GM23338 (cell line): ENCODE data around the gene C1orf21. TPM values are rescaled to one million over a fixed set of nuclear protein-coding genes. Genes with fewer than 3 reads are reported as not detected.

Experiments
- ATAC-seq: fragments of 200-7000 bp; cut with Tn5 transposase; 3 replicates; pipeline ENCODE4 v1.9.1; 2020
- DNase-seq: peaks from one replicate; pipeline ENCODE4 v3.0.0-alpha.2; 2015; ENCODE audit warnings: low spot score
- H2AFZ ChIP-seq: fragments of 200-600 bp; sonication (generic); 2 replicates; pipeline ENCODE4 v1.8.0; 2016; ENCODE audit warnings: antibody characterized with exemption, mild to moderate bottlenecking, moderate library complexity
- H3F3A ChIP-seq: fragments of 200-600 bp; sonication (generic); replicated peaks from 2 replicates; pipeline ENCODE4 v1.8.0; 2017; ENCODE audit warnings: antibody characterized with exemption, mixed run types, low read depth
- H3K27ac ChIP-seq: fragments of 200-600 bp; sonication (generic); 2 replicates; pipeline ENCODE4 v1.6.1; 2016; ENCODE audit warnings: low read depth
- H3K27me3 ChIP-seq: fragments of 200-600 bp; sonication (generic); 2 replicates; pipeline ENCODE4 v1.8.0; 2016; ENCODE audit warnings: mild to moderate bottlenecking, mixed run types, moderate library complexity; ENCODE audit not compliant: insufficient read depth
- H3K36me3 ChIP-seq: fragments of 200-600 bp; sonication (generic); 2 replicates; pipeline ENCODE4 v1.8.0; 2016; ENCODE audit warnings: mild to moderate bottlenecking; ENCODE audit not compliant: insufficient read depth
- H3K4me1 ChIP-seq: fragments of 200-600 bp; sonication (generic); 2 replicates; pipeline ENCODE4 v1.8.0; 2016; ENCODE audit warnings: mild to moderate bottlenecking, moderate library complexity; ENCODE audit not compliant: insufficient read depth
- H3K4me2 ChIP-seq: fragments of 200-600 bp; sonication (generic); 2 replicates; pipeline ENCODE4 v1.7.1; 2017; ENCODE audit warnings: mixed run types
- H3K4me3 ChIP-seq: fragments of 200-600 bp; sonication (generic); 2 replicates; pipeline ENCODE4 v1.6.1; 2016; ENCODE audit warnings: mixed run types
- H3K79me2 ChIP-seq: fragments of 200-600 bp; sonication (generic); replicated peaks from 2 replicates; pipeline ENCODE4 v1.8.0; 2017; ENCODE audit warnings: mild to moderate bottlenecking; ENCODE audit not compliant: insufficient read depth
- H3K9me2 ChIP-seq: fragments of 200-600 bp; sonication (generic); 2 replicates; pipeline ENCODE4 v1.8.0; 2017; ENCODE audit not compliant: insufficient read depth
- H4K20me1 ChIP-seq: fragments of 200-600 bp; sonication (generic); replicated peaks from 2 replicates; pipeline ENCODE4 v1.8.0; 2017; ENCODE audit warnings: mild to moderate bottlenecking; ENCODE audit not compliant: insufficient read depth
- H3K27ac Mint-ChIP-seq: 2 replicates; pipeline ENCODE4 v1.8.0; 2020; ENCODE audit warnings: inconsistent platforms, mild to moderate bottlenecking, moderate library complexity, mixed read lengths
- H3K27me3 Mint-ChIP-seq: 3 replicates; pipeline ENCODE4 v1.8.0; 2022; ENCODE audit warnings: low read depth, mild to moderate bottlenecking, moderate library complexity, mixed read lengths, inconsistent platforms; ENCODE audit not compliant: insufficient read depth, poor library complexity
- H3K36me3 Mint-ChIP-seq: 3 replicates; pipeline ENCODE4 v1.8.0; 2021; ENCODE audit warnings: low read depth, mild to moderate bottlenecking, inconsistent platforms, moderate library complexity, mixed read lengths
- H3K4me1 Mint-ChIP-seq: 3 replicates; pipeline ENCODE4 v1.8.0; 2020; ENCODE audit warnings: mild to moderate bottlenecking, inconsistent platforms, mixed read lengths
- H3K4me3 Mint-ChIP-seq: 3 replicates; pipeline ENCODE4 v1.8.0; 2021; ENCODE audit warnings: moderate library complexity, mild to moderate bottlenecking, inconsistent platforms, mixed read lengths
- H3K9me3 Mint-ChIP-seq: 3 replicates; pipeline ENCODE4 v1.8.0; 2020; ENCODE audit warnings: moderate library complexity, mild to moderate bottlenecking, inconsistent platforms, mixed read lengths
- CTCF ChIP-seq, 2 experiments: fragments of 200-600 bp in 1 of 2; sonication (generic) in 1 of 2; conservative IDR thresholded peaks; 2 replicates each; pipeline versions ENCODE4 v1.5.1 to v1.6.1; 2016 to 2017; ENCODE audit warnings: antibody characterized with exemption in 2 of 2, low read depth in 2 of 2, mild to moderate bottlenecking in 2 of 2, moderate library complexity in 1 of 2
- ETS1 ChIP-seq: IDR thresholded peaks from 2 replicates; pipeline ENCODE4 v1.6.1; 2016; ENCODE audit warnings: antibody characterized with exemption
- EZH2 ChIP-seq: fragments of 200-600 bp; sonication (generic); IDR thresholded peaks from one replicate; pipeline ENCODE4 v1.8.0; 2017; ENCODE audit warnings: antibody characterized with exemption, mild to moderate bottlenecking, low read depth; ENCODE audit not compliant: unreplicated experiment
- EZH2phosphoT487 ChIP-seq: fragments of 200-600 bp; sonication (generic); IDR thresholded peaks from one replicate; pipeline ENCODE4 v1.8.1; 2018; ENCODE audit warnings: antibody characterized with exemption; ENCODE audit not compliant: unreplicated experiment
- NANOG ChIP-seq: IDR thresholded peaks from 2 replicates; pipeline ENCODE4 v1.6.1; 2016; ENCODE audit warnings: antibody characterized with exemption, borderline replicate concordance
- REST ChIP-seq: IDR thresholded peaks from one replicate; pipeline ENCODE4 v1.6.1; 2018; ENCODE audit warnings: antibody characterized with exemption; ENCODE audit not compliant: unreplicated experiment
- STAT1 ChIP-seq: IDR thresholded peaks from one replicate; pipeline ENCODE4 v1.6.1; 2016; ENCODE audit warnings: antibody characterized with exemption; ENCODE audit not compliant: unreplicated experiment
- ZNF331 ChIP-seq: fragments of 250-450 bp; sonication (Bioruptor Pico); IDR thresholded peaks from 2 replicates; pipeline ENCODE4 v1.5.0; 2020; ENCODE audit warnings: low read depth, mild to moderate bottlenecking, moderate library complexity
- ZNF462 ChIP-seq: fragments of 250-450 bp; sonication (Bioruptor Pico); IDR thresholded peaks from 2 replicates; pipeline ENCODE4 v1.5.0; 2020; ENCODE audit warnings: mild to moderate bottlenecking, moderate library complexity
- polyA plus RNA-seq: library from polyadenylated mRNA; unstranded; fragments of >200 nt; fragmentation: Nextera tagmentation; extraction: Ambion mirVana; gene quantifications from 2 replicates; pipeline ENCODE4 v1.2.1, GENCODE V29; 2016
- total RNA-seq: library from RNA; depleted of rRNA; stranded (reverse); fragments of >200 nt; shearing (Covaris generic); gene quantifications from 2 replicates; pipeline ENCODE4 v1.2.3, GENCODE V29; 2014

The C1orf21 gene
- total and polyA plus RNA-seq, 2 experiments from 2014 or later, result 28.0 to 40.4 TPM

GRCh38 chr1:184568148-184568547 lies 181.3 kb downstream of the C1orf21 start (continued):
- TF ChIP-seq STAT1, result no peak
- TF ChIP-seq EZH2phosphoT487, result no peak
- TF ChIP-seq NANOG, result no peak
- no peak for TF ChIP-seq CTCF (conservative IDR thresholded peaks at IDR 0.05; ENCODE audit: low read depth in 2 of 2)

GRCh38 chr1:184569106-184569505 lies 182.3 kb downstream of the C1orf21 start:
- H4K20me1 ChIP-seq, result no peaks in the 10 kb centered on the region; the same call in 1 of the 2 replicates
- H3K4me3 Mint-ChIP-seq, result no peak overlapping the region
- no peak overlapping the region for H3K27ac ChIP-seq
- H3F3A ChIP-seq, result no peaks in the 10 kb centered on the region
- no peak overlapping the region for H3K27ac Mint-ChIP-seq
- H3K36me3 Mint-ChIP-seq, result no peaks in the 10 kb centered on the region
- H2AFZ ChIP-seq, result no peak overlapping the region
- ATAC-seq, result no peak
- H3K79me2 ChIP-seq, result no peaks in the 10 kb centered on the region
- no peaks in the 10 kb centered on the region for H3K27me3 ChIP-seq
- H3K36me3 ChIP-seq, result no peaks in the 10 kb centered on the region; the same call in 1 of the 2 replicates
- peaks cover 3% of the 10 kb centered on the region; the same call in 1 of the 2 replicates for H3K4me1 ChIP-seq
- no peak overlapping the region for H3K4me3 ChIP-seq
- DNase-seq, result no peak
- no peaks in the 10 kb centered on the region for H3K9me3 Mint-ChIP-seq
- no peak overlapping the region for H3K4me2 ChIP-seq
- H3K4me1 Mint-ChIP-seq, result peaks cover 2% of the 10 kb centered on the region
- no peaks in the 10 kb centered on the region for H3K27me3 Mint-ChIP-seq
- H3K9me2 ChIP-seq, result 0 out of 2 replicates have a peak, but pooled peaks cover 4% of the 10 kb centered on the region
- no peak for TF ChIP-seq STAT1
- no peak for TF ChIP-seq ZNF462 (CRISPR knock-in tag)
- no peak for TF ChIP-seq REST
- TF ChIP-seq NANOG, result no peak
- TF ChIP-seq EZH2, result no peak
- no peak for TF ChIP-seq CTCF (conservative IDR thresholded peaks at IDR 0.05; ENCODE audit: low read depth in 2 of 2)
- no peak for TF ChIP-seq ETS1
- no peak for TF ChIP-seq ZNF331 (CRISPR knock-in tag)
